Psoas muscle (tissue), 8 donors: ENCODE data around the gene TNNC2. TPM values are rescaled to one million over a fixed set of nuclear protein-coding genes. Genes with fewer than 3 reads are reported as not detected.
A peak's percentile ranks its signal among the peaks of the same experiment; 100 is the strongest.
"Not testable (repeated sequence)": the region's sequence is repeated elsewhere in the genome, so short reads cannot be mapped to it uniquely, and the experiment has no call there.

Experiments used
- ATAC-seq, 4 donors: fragments of 200-7000 bp; cut with Tn5 transposase; one replicate each; pipeline ENCODE4 v1.9.1; 2020; ENCODE audit warnings: moderate library complexity in 3 of 4, mild to moderate bottlenecking in 2 of 4
- DNase-seq, 2 donors: peaks; one replicate each; pipeline ENCODE4 v3.0.0-alpha.2; 2020
- H3K27ac ChIP-seq: fragments of 200-600 bp; one replicate; pipeline ENCODE4 v1.8.0; 2022
- H3K27me3 ChIP-seq, 3 donors: fragments of 200-600 bp in 1 of 3; one replicate each; pipeline versions ENCODE4 v1.6.1 to v1.8.0; 2013 to 2022; ENCODE audit warnings: low read length in 2 of 3, mild to moderate bottlenecking in 2 of 3, moderate library complexity in 1 of 3; ENCODE audit not compliant: insufficient read depth in 3 of 3
- H3K36me3 ChIP-seq, 2 donors: fragments of 200-600 bp in 1 of 2; one replicate each; pipeline versions ENCODE4 v1.6.1 to v1.8.0; 2013 to 2022; ENCODE audit warnings: low read depth in 1 of 2, mild to moderate bottlenecking in 1 of 2, moderate library complexity in 1 of 2; ENCODE audit not compliant: insufficient read depth in 1 of 2
- H3K4me1 ChIP-seq: fragments of 200-600 bp; one replicate; pipeline ENCODE4 v1.8.0; 2022
- H3K4me3 ChIP-seq: fragments of 200-600 bp; one replicate; pipeline ENCODE4 v1.8.0; 2022; ENCODE audit warnings: mild to moderate bottlenecking
- H3K9me3 ChIP-seq: fragments of 200-600 bp; one replicate; pipeline ENCODE4 v1.8.0; 2022
- CTCF ChIP-seq: fragments of 200-600 bp; IDR thresholded peaks from one replicate; pipeline ENCODE4 v1.8.0; 2022; ENCODE audit warnings: antibody characterized with exemption
- WGBS, 3 donors: extraction: QIAGEN DNeasy Blood & Tissue Kit; methylation state at CpG; one replicate each; pipeline versions ENCODE4 v1.1.6 to v1.1.7; 2013; 5-methylcytosine and 5-hydroxymethylcytosine counted together
- intact Hi-C, 2 donors: fragments of 100-400 bp; cut with DNase I; formaldehyde crosslinking; loops; one replicate each; pipeline versions ENCODE4 v1.11.0 to v1.14.2; 2022
- long read RNA-seq, 2 donors: library from polyadenylated mRNA; unstranded; transcript quantifications; one replicate each; pipeline ENCODE4 v2.0.0, GENCODE V29; 2021
- polyA plus RNA-seq, 3 donors: library from polyadenylated mRNA; stranded (reverse); fragments of 200-250 nt; gene quantifications; one replicate each; pipeline ENCODE4 v1.2.3, GENCODE V29; 2013
- total RNA-seq, 4 donors: library from RNA; stranded (reverse); fragmentation: NEBNext Ultra II Directional in 2 of 4; extraction: Animal tissue kit (Norgen Biotek cat#: 25700) in 2 of 4; gene quantifications; one replicate each; pipeline versions ENCODE4 v1.2.1 to v1.2.4, GENCODE V29; 2021 to 2023
- donor health status: healthy with polysubstance abuse.
- donor health status: DM: no; HTN: no; CAD: no; lungs with moderate emphysema.
- donor health status: Bipolar disorder and iron deficiency.
- donor health status: healthy.
- donor health status: DM: yes; HTN: yes; CAD: no.
- donor health status: DM: no; HTN: no; CAD: no.
- donor health status: DM: no; HTN: no; CAD: no.
- donor health status: DM: yes; HTN: yes; CAD: no.

TNNC2 gene
- total RNA-seq (1,000 to 10,000 TPM; 1,390 to 3,666 (median 2,654) TPM), polyA plus RNA-seq (over 10,000 TPM in 1 of 3 donors, 1,000 to 10,000 TPM in 2; 2,508 to 10,677 (median 9,192) TPM)
- long read RNA-seq, donor 1, transcript TNNC2-201 (6 exons, 710 nt): major isoform, 3,304 of 3,604 reads
- long read RNA-seq, donor 1, partial matches to known transcripts: 281 of 3,604 reads
- long read RNA-seq, donor 1, other reads (novel, unspliced or antisense): 19 of 3,604 reads
- long read RNA-seq, donor 2, transcript TNNC2-201 (6 exons, 710 nt): major isoform, 5,254 of 5,382 reads
- long read RNA-seq, donor 2, partial matches to known transcripts: 93 of 5,382 reads
- long read RNA-seq, donor 2, other reads (novel, unspliced or antisense): 35 of 5,382 reads

- Histone ChIP-seq H3K27me3 (no peaks in the 10 kb centered on the region), H3K27ac (peak within 1 kb of the TSS; percentile 98), H3K36me3 (peaks cover 0 to 41% of the 10 kb centered on the region in 2 donors), H3K4me1 (peaks cover 48% of the 10 kb centered on the region), H3K4me3 (peak within 1 kb of the TSS; percentile 81), H3K9me3 (no peaks in the 10 kb centered on the region)
- no peak for TF ChIP-seq CTCF
- DNase-seq (peak in 1 of 2 donors; percentile 80), ATAC-seq (peak; percentile 6 to 53 (median 36))
- intact Hi-C loops: no loop called here
- WGBS, 3 donors: 33 to 65% (median 37%) methylated on average over 8 of the region's 8 CpGs
These were observed at the start of gene TNNC2 for GRCh38 chr20:45827030-45827652. TSS of gene TNNC2 (minus strand) at chr20:45827312. CDS start at chr20:45827248, 64 bp downstream.

- WGBS, 3 donors: 77 to 81% (median 78%) methylated on average over 4 of the region's 4 CpGs
- intact Hi-C loops: no loop called here
- ATAC-seq: no peak
- no peak for DNase-seq
- Histone ChIP-seq H3K4me3 (no peak overlapping the region), H3K36me3 (peaks cover 0 to 28% of the 10 kb centered on the region in 2 donors), H3K27me3 (no peaks in the 10 kb centered on the region), H3K4me1 (no peaks in the 10 kb centered on the region), H3K9me3 (no peaks in the 10 kb centered on the region), H3K27ac (no peak overlapping the region)
- TF ChIP-seq CTCF: no peak
These were observed 47.5 kb upstream of the TNNC2 start for GRCh38 chr20:45874576-45874975.

- H3K9me3 ChIP-seq, H3K27ac ChIP-seq, intact Hi-C loops, H3K4me3 ChIP-seq, H3K4me1 ChIP-seq, DNase-seq, H3K27me3 ChIP-seq, ATAC-seq: not testable (repeated sequence)
- peaks cover 0 to 25% of the 10 kb centered on the region in 2 donors for H3K36me3 ChIP-seq
- WGBS, 3 donors: 89 to 95% (median 91%) methylated on average over 10 of the region's 10 CpGs
These were observed 47.0 kb upstream of the TNNC2 start for GRCh38 chr20:45874104-45874481.

GRCh38 chr20:45873409-45874103 lies 46.4 kb upstream of the TNNC2 start:
- Histone ChIP-seq H3K36me3 (peaks cover 0 to 20% of the 10 kb centered on the region in 2 donors), H3K4me3 (no peak overlapping the region), H3K9me3 (no peaks in the 10 kb centered on the region), H3K4me1 (no peaks in the 10 kb centered on the region), H3K27me3 (no peaks in the 10 kb centered on the region), H3K27ac (no peak overlapping the region)
- intact Hi-C loops: no loop called here
- no peak for ATAC-seq
- TF ChIP-seq CTCF: no peak
- no peak for DNase-seq
- 77 to 90% (median 81%) methylated on average over 1 of the region's 1 CpG for WGBS, 3 donors

GRCh38 chr20:45872626-45873025 lies 45.5 kb upstream of the TNNC2 start:
- WGBS, 3 donors: 89 to 92% (median 90%) methylated on average over 4 of the region's 4 CpGs
- TF ChIP-seq CTCF: no peak
- DNase-seq (no peak), ATAC-seq (no peak)
- H3K9me3 ChIP-seq: no peaks in the 10 kb centered on the region
- no peak overlapping the region for H3K4me3 ChIP-seq
- intact Hi-C loops: no loop called here
- H3K36me3 ChIP-seq: peaks cover 0 to 11% of the 10 kb centered on the region in 2 donors
- no peaks in the 10 kb centered on the region for H3K27me3 ChIP-seq
- H3K27ac ChIP-seq: no peak overlapping the region
- H3K4me1 ChIP-seq: no peaks in the 10 kb centered on the region
